B cell (primary cell): Measurements from ENCODE around the gene PGF. TPM values are rescaled to one million over a fixed set of nuclear protein-coding genes. Genes with fewer than 3 reads are reported as not detected.

ENCODE experiments used
- ATAC-seq: fragments of 200-7000 bp; cut with Tn5 transposase; one replicate; pipeline ENCODE4 v1.10.0; 2021; ENCODE audit warnings: low read depth, mild to moderate bottlenecking, moderate number of reproducible peaks, moderate library complexity
- CTCF ChIA-PET: fragments of 350-600 bp; sonication (Branson Sonifier 250); formaldehyde crosslinking; loops from one replicate; lab custom pipeline; 2021; ENCODE audit warnings: antibody characterized with exemption, inconsistent platforms; lab: Charles Lee
- POLR2A ChIA-PET: fragments of 350-600 bp; sonication (Branson Sonifier 250); formaldehyde crosslinking; loops from one replicate; lab custom pipeline; 2021; ENCODE audit warnings: antibody characterized with exemption; lab: Charles Lee
- DNase-seq: peaks from one replicate; pipeline ENCODE4 v3.0.0; 2013
- H2AFZ ChIP-seq: 2 replicates; pipeline ENCODE4 v1.6.1; 2012; ENCODE audit warnings: mild to moderate bottlenecking, low read depth, low read length; ENCODE audit not compliant: insufficient read depth, poor library complexity, severe bottlenecking
- H3K27ac ChIP-seq, 2 donors: 1 replicate in 1 of 2; 2 replicates in 1 of 2; pipeline ENCODE4 v1.5.1; 2012 to 2013; ENCODE audit warnings: low read length in 2 of 2, mild to moderate bottlenecking in 2 of 2, moderate library complexity in 1 of 2
- H3K27me3 ChIP-seq, 4 experiments: fragments of 200-600 bp in 1 of 4; sonication (generic) in 1 of 4; replicated peaks in 1 of 4; 1 replicate in 2 of 4; 2 replicates in 2 of 4; pipeline versions ENCODE4 v1.6.1 to v1.7.0; 2013 to 2016; ENCODE audit warnings: low read length in 3 of 4, mild to moderate bottlenecking in 2 of 4, mixed read lengths in 1 of 4, moderate library complexity in 1 of 4; ENCODE audit not compliant: insufficient read depth in 4 of 4, control insufficient read depth in 3 of 4; ENCODE audit errors: control extremely low read depth in 1 of 4
- H3K36me3 ChIP-seq, 2 experiments: replicated peaks in 1 of 2; 1 replicate in 1 of 2; 2 replicates in 1 of 2; pipeline versions ENCODE4 v1.6.1 to v1.7.1; 2013; ENCODE audit warnings: low read length in 1 of 2; ENCODE audit not compliant: insufficient read depth in 2 of 2, control insufficient read depth in 1 of 2; ENCODE audit errors: control extremely low read depth in 1 of 2, extremely low read depth in 1 of 2
- H3K4me1 ChIP-seq, 2 donors: fragments of 200-600 bp in 1 of 2; sonication (generic) in 1 of 2; 1 replicate in 1 of 2; 2 replicates in 1 of 2; pipeline versions ENCODE4 v1.5.1 to v1.6.1; 2013 to 2017; ENCODE audit warnings: low read length in 2 of 2; ENCODE audit not compliant: control insufficient read depth in 2 of 2, insufficient read depth in 2 of 2
- H3K4me2 ChIP-seq: replicated peaks from 2 replicates; pipeline ENCODE3; 2012; ENCODE audit warnings: mild to moderate bottlenecking, low read depth, low read length; ENCODE audit not compliant: poor library complexity, severe bottlenecking
- H3K4me3 ChIP-seq, 5 experiments: fragments of 200-600 bp in 1 of 5; sonication (generic) in 1 of 5; 1 replicate in 3 of 5; 2 replicates in 2 of 5; pipeline versions ENCODE4 v1.5.1 to v1.7.0; 2011 to 2016; ENCODE audit warnings: low read length in 4 of 5, mild to moderate bottlenecking in 4 of 5, low read depth in 2 of 5, control low read depth in 1 of 5, moderate library complexity in 1 of 5; ENCODE audit not compliant: insufficient read depth in 1 of 5; ENCODE audit errors: control extremely low read depth in 1 of 5, extremely low read depth in 1 of 5
- H3K79me2 ChIP-seq: fragments of 200-600 bp; sonication (generic); one replicate; pipeline ENCODE4 v1.6.0; 2016; ENCODE audit warnings: low read length; ENCODE audit not compliant: control insufficient read depth, insufficient read depth
- H3K9ac ChIP-seq: fragments of 200-600 bp; sonication (generic); 2 replicates; pipeline ENCODE4 v1.6.1; 2017; ENCODE audit warnings: mild to moderate bottlenecking, low read length, moderate library complexity
- H3K9me3 ChIP-seq, 3 donors: one replicate each; pipeline versions ENCODE4 v1.6.1 to v1.7.1; 2013; ENCODE audit warnings: low read length in 2 of 3; ENCODE audit not compliant: control insufficient read depth in 2 of 3, insufficient read depth in 1 of 3; ENCODE audit errors: control extremely low read depth in 1 of 3
- H4K20me1 ChIP-seq: 2 replicates; pipeline ENCODE4 v1.6.0; 2012; ENCODE audit warnings: mild to moderate bottlenecking, low read length; ENCODE audit not compliant: insufficient read depth, control insufficient read depth, poor library complexity, severe bottlenecking
- H3K27ac Mint-ChIP-seq: one replicate; pipeline ENCODE4 v1.8.0; 2021; ENCODE audit warnings: mixed read lengths
- H3K27me3 Mint-ChIP-seq: one replicate; pipeline ENCODE4 v1.8.0; 2021; ENCODE audit warnings: mixed read lengths
- H3K4me1 Mint-ChIP-seq: one replicate; pipeline ENCODE4 v1.8.0; 2021; ENCODE audit warnings: mixed read lengths
- H3K4me3 Mint-ChIP-seq: one replicate; pipeline ENCODE4 v1.8.0; 2021; ENCODE audit warnings: mixed read lengths
- H3K9me3 Mint-ChIP-seq: one replicate; pipeline ENCODE4 v1.8.0; 2022; ENCODE audit warnings: mixed read lengths; ENCODE audit not compliant: insufficient read depth
- CTCF ChIP-seq: fragments of 200-600 bp; IDR thresholded peaks from one replicate; pipeline ENCODE4 v1.8.0; 2022; ENCODE audit warnings: antibody characterized with exemption, mild to moderate bottlenecking
- EZH2 ChIP-seq: IDR thresholded peaks from 2 replicates; pipeline ENCODE4 v1.6.1; 2012; ENCODE audit warnings: borderline replicate concordance, low read depth, mild to moderate bottlenecking, moderate library complexity, low read length; ENCODE audit not compliant: insufficient read depth, poor library complexity, severe bottlenecking
- WGBS: methylation state at CpG from one replicate; pipeline ENCODE4 v1.1.5; 2013; ENCODE audit warnings: missing lambda C conversion rate; ENCODE audit not compliant: insufficient coverage; 5-methylcytosine and 5-hydroxymethylcytosine counted together
- intact Hi-C: fragments of 100-400 bp; cut with micrococcal nuclease; formaldehyde crosslinking; loops from one replicate; pipeline ENCODE4 v1.10.0; 2022
- polyA plus RNA-seq: library from polyadenylated mRNA; depleted of rRNA; stranded (reverse); fragments of >200 nt; gene quantifications from 2 replicates; pipeline ENCODE4 v1.2.3, GENCODE V29; 2012
- total RNA-seq, 2 donors: library from RNA; stranded (reverse); fragments of 120-200 nt in 1 of 2; gene quantifications; 1 replicate in 1 of 2; 2 replicates in 1 of 2; pipeline versions ENCODE4 v1.2.3 to v1.2.4, GENCODE V29; 2013 to 2022

PGF gene
- total and polyA plus RNA-seq, 2 donors (not counting 1 experiment from before 2014, with no cell fraction given): 0.07 to 0.47 TPM

GRCh38 chr14:74988131-74988530, 32.7 kb upstream of the PGF start:
- Mint-ChIP-seq H3K9me3 (no peaks in the 10 kb centered on the region), H3K27ac (no peak overlapping the region), H3K4me1 (no peaks in the 10 kb centered on the region), H3K27me3 (no peaks in the 10 kb centered on the region), H3K4me3 (no peak overlapping the region)
- H3K27me3 ChIP-seq: no peaks in the 10 kb centered on the region
- ATAC-seq (no peak), DNase-seq (no peak)
- H3K9ac ChIP-seq: no peak overlapping the region
- H3K4me1 ChIP-seq: no peaks in the 10 kb centered on the region
- 63% methylated on average over 2 of the region's 4 CpGs for WGBS
- H3K4me3 ChIP-seq: no peak overlapping the region
- CTCF ChIA-PET: no interaction called here
- no peak overlapping the region for H3K27ac ChIP-seq
- no peak overlapping the region for H2AFZ ChIP-seq
- H3K4me2 ChIP-seq: no peak overlapping the region
- intact Hi-C loops: no loop called here
- H4K20me1 ChIP-seq: no peaks in the 10 kb centered on the region
- POLR2A ChIA-PET: no interaction called here
- H3K9me3 ChIP-seq: no peaks in the 10 kb centered on the region
- H3K79me2 ChIP-seq: no peaks in the 10 kb centered on the region
- no peaks in the 10 kb centered on the region for H3K36me3 ChIP-seq
- TF ChIP-seq CTCF: no peak

GRCh38 chr14:74985806-74986205, 30.4 kb upstream of the PGF start:
- no peak overlapping the region for H3K9ac ChIP-seq
- Mint-ChIP-seq H3K4me1 (no peaks in the 10 kb centered on the region), H3K27ac (no peak overlapping the region), H3K9me3 (no peaks in the 10 kb centered on the region), H3K4me3 (no peak overlapping the region), H3K27me3 (no peaks in the 10 kb centered on the region)
- WGBS: 99% methylated on average over 4 of the region's 6 CpGs
- no peaks in the 10 kb centered on the region for H3K36me3 ChIP-seq
- H3K4me3 ChIP-seq: no peak overlapping the region
- H3K4me2 ChIP-seq: no peak overlapping the region
- intact Hi-C loops: no loop called here
- TF ChIP-seq CTCF (no peak), EZH2 (no peak)
- no peak overlapping the region for H3K27ac ChIP-seq
- H2AFZ ChIP-seq: no peak overlapping the region
- no peaks in the 10 kb centered on the region for H3K4me1 ChIP-seq
- no peaks in the 10 kb centered on the region for H3K9me3 ChIP-seq
- ChIA-PET POLR2A (no interaction called here), CTCF (no interaction called here)
- ATAC-seq (no peak), DNase-seq (no peak)
- H3K27me3 ChIP-seq: no peaks in the 10 kb centered on the region
- no peaks in the 10 kb centered on the region for H3K79me2 ChIP-seq
- H4K20me1 ChIP-seq: no peaks in the 10 kb centered on the region
